K562 (cell line): ENCODE data around the gene TMEM81. TPM values are rescaled to one million over a fixed set of nuclear protein-coding genes. Genes with fewer than 3 reads are reported as not detected.

Experiments
- ATF1 ChIP-seq, 2 experiments: fragments of 450-650 bp in 1 of 2; IDR thresholded peaks; 2 replicates each; pipeline ENCODE4 v1.6.1; 2016; ENCODE audit warnings: missing compliant biosample characterization in 1 of 2, missing genetic modification characterization in 1 of 2
- BCL6 ChIP-seq: fragments of 250-450 bp; sonication (Bioruptor Pico); IDR thresholded peaks from 2 replicates; pipeline ENCODE4 v1.4.0; 2020
- FOXK2 ChIP-seq, 2 experiments: fragments of 450-650 bp; IDR thresholded peaks in 1 of 2; conservative IDR thresholded peaks in 1 of 2; 2 replicates each; pipeline ENCODE4 v1.6.1; 2016; ENCODE audit warnings: low read depth in 2 of 2, mild to moderate bottlenecking in 1 of 2
- HLTF ChIP-seq: fragments of 450-650 bp; IDR thresholded peaks from 2 replicates; pipeline ENCODE4 v1.6.1; 2016
- HMGN3 ChIP-seq: IDR thresholded peaks from 2 replicates; pipeline ENCODE4 v1.6.1; 2011; ENCODE audit warnings: borderline replicate concordance, low read depth, mild to moderate bottlenecking, mixed read lengths, low read length; ENCODE audit not compliant: insufficient read length; ENCODE audit errors: extremely low read depth
- HNRNPL ChIP-seq: fragments of 200-400 bp; formaldehyde crosslinking; IDR thresholded peaks from 2 replicates; pipeline ENCODE4 v1.6.1; 2017; ENCODE audit warnings: low read depth, mild to moderate bottlenecking, low read length
- ILK ChIP-seq: fragments of 450-650 bp; IDR thresholded peaks from 2 replicates; pipeline ENCODE4 v1.6.1; 2016; ENCODE audit warnings: missing genetic modification characterization, low read depth, mild to moderate bottlenecking, missing compliant biosample characterization, moderate library complexity, borderline replicate concordance
- KDM1A ChIP-seq, 2 experiments: fragments of 450-650 bp; IDR thresholded peaks; 2 replicates each; pipeline ENCODE4 v1.6.1; 2016; ENCODE audit warnings: mild to moderate bottlenecking in 2 of 2
- NR1H2 ChIP-seq: sonication (generic); formaldehyde crosslinking; IDR thresholded peaks from 2 replicates; pipeline ENCODE4 v1.4.0; 2020; ENCODE audit warnings: mild to moderate bottlenecking, missing genetic modification reagents
- POLR2H ChIP-seq: IDR thresholded peaks from 2 replicates; pipeline ENCODE4 v1.6.1; 2016; ENCODE audit warnings: missing genetic modification characterization, low read depth, mild to moderate bottlenecking, control low read depth, missing compliant biosample characterization, moderate library complexity
- POLR3G ChIP-seq: IDR thresholded peaks from 2 replicates; pipeline ENCODE4 v1.6.1; 2011; ENCODE audit not compliant: insufficient read length, insufficient replicate concordance; ENCODE audit errors: extremely low read depth
- SIX5 ChIP-seq, 2 experiments: IDR thresholded peaks; 2 replicates each; pipeline ENCODE4 v1.6.1; 2011; ENCODE audit warnings: low read length in 2 of 2, borderline replicate concordance in 1 of 2, low read depth in 1 of 2, mild to moderate bottlenecking in 1 of 2, moderate library complexity in 1 of 2; ENCODE audit not compliant: insufficient read depth in 1 of 2
- SMAD3 ChIP-seq: fragments of 450-650 bp; formaldehyde crosslinking; conservative IDR thresholded peaks from 2 replicates; pipeline ENCODE4 v1.4.0; 2020; ENCODE audit warnings: mild to moderate bottlenecking
- SRSF1 ChIP-seq: fragments of 200-400 bp; formaldehyde crosslinking; IDR thresholded peaks from 2 replicates; pipeline ENCODE4 v1.6.1; 2017; ENCODE audit warnings: mild to moderate bottlenecking, low read depth, low read length, moderate library complexity
- TAF9B ChIP-seq: fragments of 450-650 bp; IDR thresholded peaks from 2 replicates; pipeline ENCODE4 v1.6.1; 2018; ENCODE audit warnings: mild to moderate bottlenecking; ENCODE audit not compliant: partially characterized antibody
- TCF3 ChIP-seq: sonication (generic); formaldehyde crosslinking; IDR thresholded peaks from 2 replicates; pipeline ENCODE4 v1.4.0; 2020; ENCODE audit warnings: mild to moderate bottlenecking, missing genetic modification reagents
- ZBTB43 ChIP-seq: sonication (generic); formaldehyde crosslinking; IDR thresholded peaks from 2 replicates; pipeline ENCODE4 v1.8.0; 2023; ENCODE audit warnings: mild to moderate bottlenecking, missing genetic modification reagents
- ZNF12 ChIP-seq: sonication (generic); formaldehyde crosslinking; IDR thresholded peaks from 2 replicates; pipeline ENCODE4 v1.4.0; 2020; ENCODE audit warnings: mild to moderate bottlenecking, missing genetic modification reagents
- ZNF184 ChIP-seq: sonication (generic); formaldehyde crosslinking; IDR thresholded peaks from 2 replicates; pipeline ENCODE4 v1.5.0; 2020; ENCODE audit warnings: missing genetic modification reagents
- ZNF609 ChIP-seq: sonication (generic); formaldehyde crosslinking; IDR thresholded peaks from 2 replicates; pipeline ENCODE4 v1.8.1; 2023; ENCODE audit warnings: missing genetic modification reagents, mild to moderate bottlenecking, borderline replicate concordance
- ZNF699 ChIP-seq: fragments of 250-450 bp; sonication (Bioruptor Pico); IDR thresholded peaks from 2 replicates; pipeline ENCODE4 v1.8.0; 2021; ENCODE audit warnings: mild to moderate bottlenecking, moderate library complexity; ENCODE audit not compliant: insufficient replicate concordance
- ZSCAN29 ChIP-seq: fragments of 450-650 bp; IDR thresholded peaks from 2 replicates; pipeline ENCODE4 v1.6.1; 2017
- polyA plus RNA-seq, 8 experiments: library from polyadenylated mRNA; depleted of rRNA in 4 of 8; stranded (reverse) in 5 of 8; unstranded in 3 of 8; fragments of >200 nt; fragmentation: Nextera tagmentation in 2 of 8; fragmentation: Illumina TruSeq in 1 of 8; extraction: Ambion mirVana in 2 of 8; extraction: Trizol in 1 of 8; gene quantifications; 2 replicates each; pipeline versions ENCODE4 v1.2.1 to v1.2.3, GENCODE V29; 2011 to 2014; ENCODE audit warnings: inconsistent platforms in 1 of 8, missing spikeins in 1 of 8
- total RNA-seq, 7 experiments: library from RNA; depleted of rRNA in 6 of 7; stranded (reverse); fragments of >200 nt in 6 of 7; fragmentation: Illumina TruSeq in 2 of 7; extraction: Trizol in 2 of 7; gene quantifications; 2 replicates each; pipeline versions ENCODE4 v1.2.1 to v1.2.3, GENCODE V29; 2011 to 2021; ENCODE audit warnings: low replicate concordance in 1 of 7

Gene TMEM81
- total and polyA plus RNA-seq, 9 of the 15 experiments (the other 6 are each of a cell fraction or from before 2014, with no cell fraction given), result 3.2 to 6.1 (median 4.4) TPM

- TF ChIP-seq ZNF609 (CRISPR knock-in tag) (peak; percentile 94), SRSF1 (no peak), FOXK2 (conservative IDR thresholded peaks at IDR 0.05 in 1 of 2, IDR thresholded peaks at IDR 0.05 in 1 of 2; ENCODE audit: low read depth in 2 of 2) (peak; percentile 99 to 100), HMGN3 (no peak), ZBTB43 (CRISPR knock-in tag) (peak; percentile 91), HNRNPL (no peak), ZNF699 (CRISPR knock-in tag) (no peak), ILK (tag) (no peak), BCL6 (no peak), HLTF (peak; percentile 58), ATF1 (CRISPR knock-in tag; IDR thresholded peaks at IDR 0.05) (no peak; the same call in 1 of the 2 replicates), ATF1 (tag; IDR thresholded peaks at IDR 0.05) (peak; percentile 97), SIX5 (IDR thresholded peaks at IDR 0.05; ENCODE audit: borderline replicate concordance in 1 of 2, insufficient read depth in 1 of 2, low read depth in 1 of 2, low read length in 2 of 2) (peak; percentile 66 to 85; a peak in 3 of 4 replicates), KDM1A (IDR thresholded peaks at IDR 0.05) (peak in 1 of 2 experiments; percentile 44; a peak in 2 of 4 replicates), POLR2H (tag) (peak; percentile 95), POLR3G (no peak), ZNF184 (CRISPR knock-in tag) (no peak), NR1H2 (CRISPR knock-in tag) (peak; percentile 65; the same call in 1 of the 2 replicates), ZNF12 (CRISPR knock-in tag) (0 out of 2 replicates have a peak, but pooled peaks have one; percentile 30), TAF9B (peak; percentile 92), TCF3 (CRISPR knock-in tag) (peak; percentile 56), ZSCAN29 (peak; percentile 63), SMAD3 (peak; percentile 55; the same call in 1 of the 2 replicates)
Measured at GRCh38 chr1:205121660-205122488, 37.6 kb upstream of the TMEM81 start, which contains the start of gene RBBP5 (continued).
